ENCODE measurements around the gene TTC13. TPM values are rescaled to one million over a fixed set of nuclear protein-coding genes. Genes with fewer than 3 reads are reported as not detected.

TTC13 gene
- total RNA-seq, 4 donors from 2014 or later = 8.4 to 27.0 (median 11.5) TPM

DNA sequence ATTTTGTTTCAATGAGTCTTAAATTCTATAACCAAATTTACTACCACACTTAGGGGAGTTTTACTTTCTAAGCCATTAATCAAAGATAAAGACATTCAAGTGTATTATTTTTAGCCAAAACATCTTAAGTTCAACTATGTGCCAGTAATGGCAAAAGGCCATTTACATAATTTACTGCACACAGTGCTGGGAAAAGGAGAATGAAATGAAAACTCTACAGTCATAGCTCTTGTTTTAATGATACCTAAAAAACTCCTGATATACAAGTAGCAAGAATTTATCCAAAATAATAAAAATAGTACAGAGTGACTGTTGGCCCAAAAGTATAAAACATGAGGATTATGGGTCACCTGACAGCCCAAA, 67.9 kb downstream of the TTC13 start:
- Histone ChIP-seq H3K27ac (replicated peaks in 1 of 4) (peak overlapping the region; percentile 5 to 60 (median 44)), H3K4me3 (no peak overlapping the region), H3K9me3 (no peaks in the 10 kb centered on the region), H3K4me1 (peaks cover 10 to 48% (median 24%) of the 10 kb centered on the region in 4 donors), H3K27me3 (no peaks in the 10 kb centered on the region), H3K36me3 (peaks cover 0 to 74% (median 39%) of the 10 kb centered on the region in 4 donors)
- no peak for DNase-seq (ENCODE audit: extremely low spot score)
- no peak for TF ChIP-seq EP300 (IDR thresholded peaks at IDR 0.05)
- TF ChIP-seq, protein P1, sequence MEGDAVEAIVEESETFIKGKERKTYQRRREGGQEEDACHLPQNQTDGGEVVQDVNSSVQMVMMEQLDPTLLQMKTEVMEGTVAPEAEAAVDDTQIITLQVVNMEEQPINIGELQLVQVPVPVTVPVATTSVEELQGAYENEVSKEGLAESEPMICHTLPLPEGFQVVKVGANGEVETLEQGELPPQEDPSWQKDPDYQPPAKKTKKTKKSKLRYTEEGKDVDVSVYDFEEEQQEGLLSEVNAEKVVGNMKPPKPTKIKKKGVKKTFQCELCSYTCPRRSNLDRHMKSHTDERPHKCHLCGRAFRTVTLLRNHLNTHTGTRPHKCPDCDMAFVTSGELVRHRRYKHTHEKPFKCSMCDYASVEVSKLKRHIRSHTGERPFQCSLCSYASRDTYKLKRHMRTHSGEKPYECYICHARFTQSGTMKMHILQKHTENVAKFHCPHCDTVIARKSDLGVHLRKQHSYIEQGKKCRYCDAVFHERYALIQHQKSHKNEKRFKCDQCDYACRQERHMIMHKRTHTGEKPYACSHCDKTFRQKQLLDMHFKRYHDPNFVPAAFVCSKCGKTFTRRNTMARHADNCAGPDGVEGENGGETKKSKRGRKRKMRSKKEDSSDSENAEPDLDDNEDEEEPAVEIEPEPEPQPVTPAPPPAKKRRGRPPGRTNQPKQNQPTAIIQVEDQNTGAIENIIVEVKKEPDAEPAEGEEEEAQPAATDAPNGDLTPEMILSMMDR (IDR thresholded peaks at IDR 0.05) = no peak
- no peak for TF ChIP-seq POLR2A (IDR thresholded peaks at IDR 0.05; ENCODE audit: low read depth)
- no peak for TF ChIP-seq POLR2AphosphoS5 (IDR thresholded peaks at IDR 0.05)
- intact Hi-C loops (cut with DNase I) = no loop called here

DNA sequence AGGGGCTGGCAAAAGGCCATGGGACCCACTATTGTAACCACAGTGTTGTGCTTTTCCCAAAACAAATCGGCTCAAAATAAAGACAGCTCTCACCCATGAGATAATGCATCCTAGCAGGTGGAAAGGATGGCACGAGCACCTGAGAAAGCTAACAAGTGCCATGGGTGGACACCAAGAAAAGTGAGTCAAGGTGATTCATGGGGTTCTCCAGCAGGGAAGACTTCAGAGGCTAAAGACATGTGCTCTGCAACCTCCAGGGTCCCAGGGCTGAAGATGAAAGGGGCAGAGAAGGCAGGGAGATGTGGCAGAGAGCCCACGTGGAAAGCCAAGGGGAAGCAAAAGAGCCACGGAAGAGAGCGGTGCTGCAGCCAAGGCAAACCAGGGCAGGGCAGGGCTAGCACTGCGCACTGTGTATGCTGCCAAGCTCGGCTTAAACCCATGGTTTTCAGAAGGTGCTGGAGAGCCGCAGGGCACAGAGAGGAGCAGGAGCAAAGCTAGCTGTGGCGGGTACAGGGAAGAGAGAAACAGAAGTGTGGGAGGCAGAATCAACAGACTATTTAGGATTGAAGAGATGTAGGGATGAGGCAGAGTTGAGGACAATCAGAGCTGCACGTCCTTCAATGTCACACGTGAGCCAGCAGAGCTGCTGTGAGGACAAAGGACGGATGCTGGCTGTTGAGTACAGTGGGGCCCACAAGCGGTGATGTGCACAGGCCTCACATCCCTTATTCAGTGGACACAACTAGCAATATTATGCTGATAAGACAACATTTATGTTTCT, 68.5 kb downstream of the TTC13 start:
- H3K9me3 ChIP-seq = no peaks in the 10 kb centered on the region
- H3K36me3 ChIP-seq = peaks cover 0 to 78% (median 40%) of the 10 kb centered on the region in 4 donors
- intact Hi-C loops (cut with DNase I) = no loop called here
- DNase-seq (ENCODE audit: extremely low spot score) = peak; percentile 74
- whole genome bisulfite sequencing = 75% methylated on average over 13 of the region's 13 CpGs
- no peaks in the 10 kb centered on the region for H3K27me3 ChIP-seq
- H3K4me1 ChIP-seq = peaks cover 10 to 51% (median 26%) of the 10 kb centered on the region in 4 donors
- TF ChIP-seq EP300 (IDR thresholded peaks at IDR 0.05) = no peak
- TF ChIP-seq POLR2A (IDR thresholded peaks at IDR 0.05; ENCODE audit: low read depth) = no peak
- peak in 1 of 2 donors; percentile 6 for TF ChIP-seq POLR2AphosphoS5 (IDR thresholded peaks at IDR 0.05)
- H3K27ac ChIP-seq (replicated peaks in 1 of 4) = peak overlapping the region; percentile 8 to 60 (median 44)
- H3K4me3 ChIP-seq = no peak overlapping the region

DNA sequence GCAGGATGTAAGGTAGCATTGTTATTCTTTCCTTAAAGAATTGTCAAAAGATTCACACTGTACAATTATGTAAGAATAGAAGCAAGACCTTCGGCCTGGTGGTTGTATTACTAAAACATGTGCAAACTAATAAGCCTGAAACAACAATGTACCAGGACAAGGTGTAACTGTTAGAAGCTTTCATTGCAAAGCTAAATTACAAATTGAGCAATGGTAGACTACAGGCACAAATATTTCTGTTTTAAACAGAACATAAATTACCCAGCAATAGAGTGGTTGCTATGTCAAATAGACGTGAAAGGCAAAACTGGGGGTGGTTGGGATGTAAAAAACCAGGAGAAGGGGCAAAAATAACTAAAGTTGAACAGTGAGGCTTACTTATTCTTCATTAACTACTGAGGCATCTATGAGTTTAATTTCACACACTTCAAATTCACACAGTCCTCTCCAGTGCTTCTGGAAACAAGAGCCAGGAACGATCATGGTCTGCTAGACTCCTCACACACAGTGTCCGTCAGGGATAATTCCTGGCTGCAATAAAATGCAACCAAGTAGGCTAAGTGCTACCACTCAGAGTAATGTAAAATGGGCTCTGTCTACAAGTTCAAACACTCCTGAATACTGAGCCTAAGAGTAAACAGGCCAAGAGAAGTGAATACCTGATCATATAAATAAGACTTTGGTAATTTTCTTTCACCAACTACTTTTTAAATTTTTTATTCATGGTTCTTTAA, 71.0 kb downstream of the TTC13 start:
- WGBS = 69% methylated on average over 4 of the region's 4 CpGs
- TF ChIP-seq POLR2AphosphoS5 (IDR thresholded peaks at IDR 0.05) (peak in 1 of 2 donors; percentile 24), EP300 (IDR thresholded peaks at IDR 0.05) (no peak)
- TF ChIP-seq, protein P1 (IDR thresholded peaks at IDR 0.05) = no peak
- Histone ChIP-seq H3K4me1 (peaks cover 10 to 51% (median 26%) of the 10 kb centered on the region in 4 donors), H3K4me3 (no peak overlapping the region), H3K36me3 (peaks cover 5 to 77% (median 37%) of the 10 kb centered on the region in 4 donors), H3K27me3 (no peaks in the 10 kb centered on the region), H3K27ac (replicated peaks in 1 of 4) (peak overlapping the region; percentile 5 to 51 (median 24)), H3K9me3 (no peaks in the 10 kb centered on the region)
- DNase-seq (ENCODE audit: extremely low spot score) = peak; percentile 19
- intact Hi-C loops (cut with DNase I) = no loop called here

DNA sequence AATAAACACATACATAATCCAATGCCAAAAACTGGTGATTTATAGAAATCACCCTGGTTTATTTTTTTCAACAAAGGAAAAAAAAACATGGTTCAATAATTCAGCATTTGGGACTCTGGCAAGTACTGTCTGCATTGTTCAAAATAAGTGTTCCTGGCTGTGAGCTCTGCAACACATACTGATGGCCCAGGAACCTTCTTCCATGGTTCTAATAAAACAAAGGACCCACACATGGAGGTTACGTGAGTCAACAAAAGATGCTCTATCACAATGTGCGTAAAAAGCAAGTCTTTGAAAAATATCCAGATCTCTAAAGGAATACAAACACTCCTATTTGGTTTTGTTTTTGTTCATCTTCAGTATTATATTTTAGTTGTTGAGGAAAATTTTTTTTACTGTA, 72.4 kb downstream of the TTC13 start:
- no peaks in the 10 kb centered on the region for H3K9me3 ChIP-seq
- TF ChIP-seq POLR2A (IDR thresholded peaks at IDR 0.05; ENCODE audit: low read depth) (no peak), POLR2AphosphoS5 (IDR thresholded peaks at IDR 0.05) (no peak), EP300 (IDR thresholded peaks at IDR 0.05) (no peak)
- TF ChIP-seq, protein P1 (IDR thresholded peaks at IDR 0.05) = no peak
- peak; percentile 14 for DNase-seq (ENCODE audit: extremely low spot score)
- no peaks in the 10 kb centered on the region for H3K27me3 ChIP-seq
- no peak overlapping the region for H3K4me3 ChIP-seq
- peak overlapping the region in 1 of 4 donors; percentile 51 for H3K27ac ChIP-seq (replicated peaks in 1 of 4)
- intact Hi-C loops (cut with DNase I) = no loop called here
- H3K4me1 ChIP-seq = peaks cover 9 to 47% (median 21%) of the 10 kb centered on the region in 4 donors
- WGBS = 89% methylated on average over 2 of the region's 2 CpGs
- peaks cover 5 to 65% (median 35%) of the 10 kb centered on the region in 4 donors for H3K36me3 ChIP-seq

DNA sequence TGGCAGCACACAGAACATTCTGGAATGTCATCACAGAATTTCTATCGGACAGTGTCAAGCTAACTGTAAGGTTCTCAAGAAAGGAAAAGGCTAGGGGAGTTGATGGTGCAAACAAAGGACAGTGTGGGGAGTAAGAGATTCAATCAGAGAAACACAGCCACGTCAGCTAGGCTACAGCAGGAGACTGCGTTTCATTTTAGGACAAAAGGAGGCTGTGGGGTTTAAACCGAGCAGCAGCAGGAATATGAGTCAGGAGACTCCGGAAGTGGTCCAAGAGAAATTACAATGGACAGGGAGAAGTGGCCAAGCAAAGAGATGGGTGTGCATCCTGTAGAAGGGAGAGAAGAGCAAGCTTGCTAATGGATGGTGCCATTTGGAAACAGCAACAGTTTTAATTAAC, 72.9 kb downstream of the TTC13 start:
- DNase-seq (ENCODE audit: extremely low spot score) = peak; percentile 21
- Histone ChIP-seq H3K4me3 (no peak overlapping the region), H3K4me1 (peaks cover 4 to 42% (median 16%) of the 10 kb centered on the region in 4 donors), H3K27me3 (no peaks in the 10 kb centered on the region), H3K27ac (replicated peaks in 1 of 4) (peak overlapping the region in 1 of 4 donors; percentile 51), H3K36me3 (peaks cover 5 to 60% (median 35%) of the 10 kb centered on the region in 4 donors), H3K9me3 (no peaks in the 10 kb centered on the region)
- TF ChIP-seq, protein P1 (IDR thresholded peaks at IDR 0.05) = no peak
- TF ChIP-seq POLR2AphosphoS5 (IDR thresholded peaks at IDR 0.05) = no peak
- TF ChIP-seq EP300 (IDR thresholded peaks at IDR 0.05) = no peak
- TF ChIP-seq POLR2A (IDR thresholded peaks at IDR 0.05; ENCODE audit: low read depth) = no peak
- WGBS = 64% methylated on average over 5 of the region's 5 CpGs
- intact Hi-C loops (cut with DNase I) = no loop called here
